ENCODE results near the gene IVD. TPM values are rescaled to one million over a fixed set of nuclear protein-coding genes. Genes with fewer than 3 reads are reported as not detected.

Gene IVD
- total and polyA plus RNA-seq, 9 of the 15 experiments (the other 6 are each of a cell fraction or from before 2014, with no cell fraction given) = 0.15 to 4.5 (median 2.4) TPM

DNA sequence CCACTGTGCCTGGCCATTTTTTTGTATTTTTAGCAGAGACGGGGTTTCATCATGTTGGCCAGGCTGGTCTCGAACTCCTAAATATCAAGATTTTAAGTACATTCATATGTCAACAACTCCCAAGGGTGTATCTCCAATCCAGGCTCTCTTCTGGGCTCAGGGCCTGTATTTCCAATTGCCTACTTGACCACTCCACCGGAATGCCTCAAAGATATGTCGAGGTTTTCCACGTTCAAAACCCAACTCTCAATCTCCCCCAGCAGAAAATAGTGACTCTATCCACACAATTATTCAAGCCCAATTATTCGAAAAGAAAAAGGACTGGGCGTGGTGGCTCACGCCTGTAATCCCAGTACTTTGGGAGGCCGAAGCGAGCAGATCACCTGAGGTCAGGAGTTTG, 25.0 kb upstream of the IVD start:
- TF ChIP-seq, protein P1, sequence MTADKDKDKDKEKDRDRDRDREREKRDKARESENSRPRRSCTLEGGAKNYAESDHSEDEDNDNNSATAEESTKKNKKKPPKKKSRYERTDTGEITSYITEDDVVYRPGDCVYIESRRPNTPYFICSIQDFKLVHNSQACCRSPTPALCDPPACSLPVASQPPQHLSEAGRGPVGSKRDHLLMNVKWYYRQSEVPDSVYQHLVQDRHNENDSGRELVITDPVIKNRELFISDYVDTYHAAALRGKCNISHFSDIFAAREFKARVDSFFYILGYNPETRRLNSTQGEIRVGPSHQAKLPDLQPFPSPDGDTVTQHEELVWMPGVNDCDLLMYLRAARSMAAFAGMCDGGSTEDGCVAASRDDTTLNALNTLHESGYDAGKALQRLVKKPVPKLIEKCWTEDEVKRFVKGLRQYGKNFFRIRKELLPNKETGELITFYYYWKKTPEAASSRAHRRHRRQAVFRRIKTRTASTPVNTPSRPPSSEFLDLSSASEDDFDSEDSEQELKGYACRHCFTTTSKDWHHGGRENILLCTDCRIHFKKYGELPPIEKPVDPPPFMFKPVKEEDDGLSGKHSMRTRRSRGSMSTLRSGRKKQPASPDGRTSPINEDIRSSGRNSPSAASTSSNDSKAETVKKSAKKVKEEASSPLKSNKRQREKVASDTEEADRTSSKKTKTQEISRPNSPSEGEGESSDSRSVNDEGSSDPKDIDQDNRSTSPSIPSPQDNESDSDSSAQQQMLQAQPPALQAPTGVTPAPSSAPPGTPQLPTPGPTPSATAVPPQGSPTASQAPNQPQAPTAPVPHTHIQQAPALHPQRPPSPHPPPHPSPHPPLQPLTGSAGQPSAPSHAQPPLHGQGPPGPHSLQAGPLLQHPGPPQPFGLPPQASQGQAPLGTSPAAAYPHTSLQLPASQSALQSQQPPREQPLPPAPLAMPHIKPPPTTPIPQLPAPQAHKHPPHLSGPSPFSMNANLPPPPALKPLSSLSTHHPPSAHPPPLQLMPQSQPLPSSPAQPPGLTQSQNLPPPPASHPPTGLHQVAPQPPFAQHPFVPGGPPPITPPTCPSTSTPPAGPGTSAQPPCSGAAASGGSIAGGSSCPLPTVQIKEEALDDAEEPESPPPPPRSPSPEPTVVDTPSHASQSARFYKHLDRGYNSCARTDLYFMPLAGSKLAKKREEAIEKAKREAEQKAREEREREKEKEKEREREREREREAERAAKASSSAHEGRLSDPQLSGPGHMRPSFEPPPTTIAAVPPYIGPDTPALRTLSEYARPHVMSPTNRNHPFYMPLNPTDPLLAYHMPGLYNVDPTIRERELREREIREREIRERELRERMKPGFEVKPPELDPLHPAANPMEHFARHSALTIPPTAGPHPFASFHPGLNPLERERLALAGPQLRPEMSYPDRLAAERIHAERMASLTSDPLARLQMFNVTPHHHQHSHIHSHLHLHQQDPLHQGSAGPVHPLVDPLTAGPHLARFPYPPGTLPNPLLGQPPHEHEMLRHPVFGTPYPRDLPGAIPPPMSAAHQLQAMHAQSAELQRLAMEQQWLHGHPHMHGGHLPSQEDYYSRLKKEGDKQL (CRISPR knock-in tag; IDR thresholded peaks at IDR 0.05; ENCODE audit: borderline replicate concordance) = no peak
- TF ChIP-seq, protein P2, sequence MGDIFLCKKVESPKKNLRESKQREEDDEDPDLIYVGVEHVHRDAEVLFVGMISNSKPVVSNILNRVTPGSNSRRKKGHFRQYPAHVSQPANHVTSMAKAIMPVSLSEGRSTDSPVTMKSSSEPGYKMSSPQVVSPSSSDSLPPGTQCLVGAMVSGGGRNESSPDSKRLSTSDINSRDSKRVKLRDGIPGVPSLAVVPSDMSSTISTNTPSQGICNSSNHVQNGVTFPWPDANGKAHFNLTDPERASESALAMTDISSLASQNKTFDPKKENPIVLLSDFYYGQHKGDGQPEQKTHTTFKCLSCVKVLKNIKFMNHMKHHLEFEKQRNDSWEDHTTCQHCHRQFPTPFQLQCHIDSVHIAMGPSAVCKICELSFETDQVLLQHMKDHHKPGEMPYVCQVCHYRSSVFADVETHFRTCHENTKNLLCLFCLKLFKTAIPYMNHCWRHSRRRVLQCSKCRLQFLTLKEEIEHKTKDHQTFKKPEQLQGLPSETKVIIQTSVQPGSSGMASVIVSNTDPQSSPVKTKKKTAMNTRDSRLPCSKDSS (IDR thresholded peaks at IDR 0.05; ENCODE audit: low read depth, partially characterized antibody) = no peak
- TF ChIP-seq NFYB (IDR thresholded peaks at IDR 0.05; ENCODE audit: extremely low read depth, insufficient read length) (no peak), ZNF282 (CRISPR knock-in tag; IDR thresholded peaks at IDR 0.05) (no peak), POLR2AphosphoS5 (IDR thresholded peaks at IDR 0.05; ENCODE audit: control insufficient read depth, insufficient read depth, low read depth, low read length) (no peak), ZSCAN29 (IDR thresholded peaks at IDR 0.05) (no peak), FOXA1 (IDR thresholded peaks at IDR 0.05; ENCODE audit: borderline replicate concordance) (no peak), MAZ (CRISPR knock-in tag; conservative IDR thresholded peaks at IDR 0.05 in 1 of 2, IDR thresholded peaks at IDR 0.05 in 1 of 2) (no peak)
- TF ChIP-seq, protein P3, sequence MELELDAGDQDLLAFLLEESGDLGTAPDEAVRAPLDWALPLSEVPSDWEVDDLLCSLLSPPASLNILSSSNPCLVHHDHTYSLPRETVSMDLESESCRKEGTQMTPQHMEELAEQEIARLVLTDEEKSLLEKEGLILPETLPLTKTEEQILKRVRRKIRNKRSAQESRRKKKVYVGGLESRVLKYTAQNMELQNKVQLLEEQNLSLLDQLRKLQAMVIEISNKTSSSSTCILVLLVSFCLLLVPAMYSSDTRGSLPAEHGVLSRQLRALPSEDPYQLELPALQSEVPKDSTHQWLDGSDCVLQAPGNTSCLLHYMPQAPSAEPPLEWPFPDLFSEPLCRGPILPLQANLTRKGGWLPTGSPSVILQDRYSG (tag; conservative IDR thresholded peaks at IDR 0.05; ENCODE audit: low read depth) = no peak
- BruUV-seq (replicated peaks) = no TSS peak
- H3K9me3 ChIP-seq (replicated peaks; ENCODE audit: control insufficient read depth, insufficient read depth, low read depth, low read length) = no peaks in the 10 kb centered on the region
- intact Hi-C loops (cut with micrococcal nuclease) = no loop called here
- 85% methylated on average over 6 of the region's 10 CpGs for WGBS (ENCODE audit: insufficient coverage, low coverage, missing lambda C conversion rate)
- H4K20me1 ChIP-seq (replicated peaks; ENCODE audit: control insufficient read depth, insufficient read depth, low read length) = no peaks in the 10 kb centered on the region
- H3K79me2 ChIP-seq (ENCODE audit: control insufficient read depth, insufficient read depth, low read length) = peaks cover 29% of the 10 kb centered on the region
- H3K9ac ChIP-seq (ENCODE audit: insufficient read depth in 1 of 2, low read depth in 2 of 2, low read length in 2 of 2) = no peak overlapping the region
- H3K9me1 ChIP-seq (ENCODE audit: control insufficient read depth, insufficient read depth, low read length) = peaks cover 5% of the 10 kb centered on the region
- no peak overlapping the region for H3K4me3 ChIP-seq
- FAIRE-seq = no peak
- H3K27ac ChIP-seq (ENCODE audit: extremely low read depth, low read depth, low read length) = no peak overlapping the region
- no peak for ATAC-seq
- peaks cover 21 to 30% of the 10 kb centered on the region in 2 experiments; a peak in 4 of 5 replicates for H3K4me1 ChIP-seq (replicated peaks in 1 of 2; ENCODE audit: control insufficient read depth in 2 of 2, insufficient read depth in 2 of 2, low read length in 2 of 2)
- H3K36me3 ChIP-seq (ENCODE audit: control insufficient read depth, insufficient read depth, low read length) = peaks cover 15% of the 10 kb centered on the region
- H2AFZ ChIP-seq (ENCODE audit: low read depth, low read length) = no peak overlapping the region
- DNase-seq (ENCODE audit: extremely low read depth in 1 of 4, low spot score in 3 of 4) = no peak
- ChIA-PET POLR2A (no interaction called here), CTCF (ENCODE audit: low intra/inter-chr PET ratio) (no interaction called here)
- H3K27me3 ChIP-seq (ENCODE audit: control insufficient read depth in 2 of 2, insufficient read depth in 2 of 2, low read length in 2 of 2) = no peaks in the 10 kb centered on the region
- in situ Hi-C loops (cut with MboI) = no loop called here
- no peak overlapping the region for H3K4me2 ChIP-seq (ENCODE audit: insufficient read depth, low read length)
